Fibroblast of pulmonary artery (primary cell): ENCODE measurements around the gene FEZF1.
"Not testable (repeated sequence)": the region's sequence is repeated elsewhere in the genome, so short reads cannot be mapped to it uniquely, and the experiment has no call there.

Experiments
- DNase-seq: peaks from one replicate; pipeline ENCODE4 v3.0.0-alpha.2; 2010; ENCODE audit warnings: low read depth
- H3K4me3 ChIP-seq: replicated peaks from 2 replicates; pipeline ENCODE4 v1.5.1; 2011; ENCODE audit warnings: low read depth, mild to moderate bottlenecking, control low read depth, low read length, moderate library complexity
- CTCF ChIP-seq: IDR thresholded peaks from 2 replicates; pipeline ENCODE4 v1.5.1; 2011; ENCODE audit warnings: mild to moderate bottlenecking, control low read depth, low read length, inconsistent platforms; ENCODE audit errors: missing control alignments

FEZF1 gene

GRCh38 chr7:122291189-122291588 lies 13.4 kb downstream of the FEZF1 start:
- no peak for DNase-seq
- no peak for TF ChIP-seq CTCF
- no peak overlapping the region for H3K4me3 ChIP-seq

GRCh38 chr7:122290476-122290875 lies 14.1 kb downstream of the FEZF1 start:
- no peak overlapping the region for H3K4me3 ChIP-seq
- no peak for TF ChIP-seq CTCF
- no peak for DNase-seq

GRCh38 chr7:122289426-122289825 lies 15.1 kb downstream of the FEZF1 start:
- no peak for TF ChIP-seq CTCF
- no peak for DNase-seq
- H3K4me3 ChIP-seq = no peak overlapping the region

- H3K4me3 ChIP-seq, DNase-seq: not testable (repeated sequence)
These were observed 19.9 kb downstream of the FEZF1 start for GRCh38 chr7:122284608-122285007.

GRCh38 chr7:122273117-122273516 lies 31.4 kb downstream of the FEZF1 start:
- DNase-seq = no peak
- no peak overlapping the region for H3K4me3 ChIP-seq
- TF ChIP-seq CTCF = no peak

- H3K4me3 ChIP-seq = no peak overlapping the region
- TF ChIP-seq CTCF = no peak
- DNase-seq = no peak
These were observed 35.3 kb downstream of the FEZF1 start for GRCh38 chr7:122269241-122269640.

- no peak for TF ChIP-seq CTCF
- no peak for DNase-seq
- no peak overlapping the region for H3K4me3 ChIP-seq
These were observed 36.4 kb downstream of the FEZF1 start for GRCh38 chr7:122268101-122268500.

- TF ChIP-seq CTCF = no peak
- H3K4me3 ChIP-seq = no peak overlapping the region
- DNase-seq = no peak
These were observed 42.3 kb downstream of the FEZF1 start for GRCh38 chr7:122262246-122262645.
